ENCODE data around the gene ATP5MC2.

Gene ATP5MC2

GRCh38 chr12:53688134-53688533 lies 12.3 kb upstream of the ATP5MC2 start:
- Histone ChIP-seq H3K27me3 (ENCODE audit: low read depth, low read length) (no peaks in the 10 kb centered on the region), H4K20me1 (ENCODE audit: insufficient read depth, low read length) (no peaks in the 10 kb centered on the region), H3K9ac (ENCODE audit: low read length) (no peak overlapping the region), H3K9me3 (ENCODE audit: insufficient read depth, low read length) (no peaks in the 10 kb centered on the region), H3K4me3 (ENCODE audit: low read length) (no peak overlapping the region), H2AFZ (ENCODE audit: low read depth, low read length) (no peak overlapping the region), H3K36me3 (replicated peaks; ENCODE audit: low read depth, low read length) (no peaks in the 10 kb centered on the region), H3K4me1 (ENCODE audit: low read length) (no peaks in the 10 kb centered on the region), H3K27ac (ENCODE audit: low read length) (no peak overlapping the region), H3K79me2 (ENCODE audit: low read length) (no peaks in the 10 kb centered on the region), H3K4me2 (ENCODE audit: low read length) (no peak overlapping the region)
- TF ChIP-seq EZH2phosphoT487 (IDR thresholded peaks at IDR 0.05; ENCODE audit: low read depth) (no peak), CTCF (IDR thresholded peaks at IDR 0.05; ENCODE audit: low read depth, low read length) (no peak)

GRCh38 chr12:53686436-53686835 lies 10.6 kb upstream of the ATP5MC2 start:
- Histone ChIP-seq H3K27me3 (ENCODE audit: low read depth, low read length) (no peaks in the 10 kb centered on the region), H3K4me1 (ENCODE audit: low read length) (no peaks in the 10 kb centered on the region), H3K36me3 (replicated peaks; ENCODE audit: low read depth, low read length) (no peaks in the 10 kb centered on the region), H2AFZ (ENCODE audit: low read depth, low read length) (no peak overlapping the region), H3K27ac (ENCODE audit: low read length) (no peak overlapping the region), H3K79me2 (ENCODE audit: low read length) (no peaks in the 10 kb centered on the region), H3K9me3 (ENCODE audit: insufficient read depth, low read length) (no peaks in the 10 kb centered on the region), H4K20me1 (ENCODE audit: insufficient read depth, low read length) (no peaks in the 10 kb centered on the region), H3K9ac (ENCODE audit: low read length) (no peak overlapping the region), H3K4me2 (ENCODE audit: low read length) (no peak overlapping the region), H3K4me3 (ENCODE audit: low read length) (no peak overlapping the region)
- TF ChIP-seq EZH2phosphoT487 (IDR thresholded peaks at IDR 0.05; ENCODE audit: low read depth) (no peak), CTCF (IDR thresholded peaks at IDR 0.05; ENCODE audit: low read depth, low read length) (no peak)

GRCh38 chr12:53684654-53685220 lies 8.9 kb upstream of the ATP5MC2 start:
- Histone ChIP-seq H3K4me1 (ENCODE audit: low read length) (no peaks in the 10 kb centered on the region), H2AFZ (ENCODE audit: low read depth, low read length) (no peak overlapping the region; the same call in 1 of the 2 replicates)
- no peak for TF ChIP-seq CTCF (IDR thresholded peaks at IDR 0.05; ENCODE audit: low read depth, low read length)
- TF ChIP-seq EZH2phosphoT487 (IDR thresholded peaks at IDR 0.05; ENCODE audit: low read depth): no peak

GRCh38 chr12:53683983-53684382 lies 8.1 kb upstream of the ATP5MC2 start:
- Histone ChIP-seq H3K4me3 (ENCODE audit: low read length) (no peak overlapping the region), H3K4me2 (ENCODE audit: low read length) (no peak overlapping the region), H2AFZ (ENCODE audit: low read depth, low read length) (no peak overlapping the region), H4K20me1 (ENCODE audit: insufficient read depth, low read length) (no peaks in the 10 kb centered on the region), H3K27me3 (ENCODE audit: low read depth, low read length) (peaks cover 8% of the 10 kb centered on the region; the same call in 1 of the 2 replicates), H3K4me1 (ENCODE audit: low read length) (no peaks in the 10 kb centered on the region), H3K27ac (ENCODE audit: low read length) (no peak overlapping the region), H3K36me3 (replicated peaks; ENCODE audit: low read depth, low read length) (no peaks in the 10 kb centered on the region), H3K9me3 (ENCODE audit: insufficient read depth, low read length) (no peaks in the 10 kb centered on the region), H3K79me2 (ENCODE audit: low read length) (no peaks in the 10 kb centered on the region), H3K9ac (ENCODE audit: low read length) (no peak overlapping the region)
- TF ChIP-seq EZH2phosphoT487 (IDR thresholded peaks at IDR 0.05; ENCODE audit: low read depth) (no peak), CTCF (IDR thresholded peaks at IDR 0.05; ENCODE audit: low read depth, low read length) (no peak)

More at GRCh38 chr12:53684654-53685220, 8.9 kb upstream of the ATP5MC2 start:
- Histone ChIP-seq H3K36me3 (replicated peaks; ENCODE audit: low read depth, low read length) (no peaks in the 10 kb centered on the region), H3K4me2 (ENCODE audit: low read length) (no peak overlapping the region), H3K79me2 (ENCODE audit: low read length) (no peaks in the 10 kb centered on the region), H3K4me3 (ENCODE audit: low read length) (no peak overlapping the region), H3K9me3 (ENCODE audit: insufficient read depth, low read length) (no peaks in the 10 kb centered on the region), H4K20me1 (ENCODE audit: insufficient read depth, low read length) (no peaks in the 10 kb centered on the region), H3K27ac (ENCODE audit: low read length) (no peak overlapping the region), H3K9ac (ENCODE audit: low read length) (no peak overlapping the region), H3K27me3 (ENCODE audit: low read depth, low read length) (no peaks in the 10 kb centered on the region)
